ENCODE results near the gene DGCR2.

DGCR2 gene

GRCh38 chr22:18994056-18994455 is 128.2 kb downstream of the DGCR2 start:
- TF ChIP-seq TCF12 (IDR thresholded peaks at IDR 0.05; ENCODE audit: low read depth): no peak
- TF ChIP-seq, protein P1, sequence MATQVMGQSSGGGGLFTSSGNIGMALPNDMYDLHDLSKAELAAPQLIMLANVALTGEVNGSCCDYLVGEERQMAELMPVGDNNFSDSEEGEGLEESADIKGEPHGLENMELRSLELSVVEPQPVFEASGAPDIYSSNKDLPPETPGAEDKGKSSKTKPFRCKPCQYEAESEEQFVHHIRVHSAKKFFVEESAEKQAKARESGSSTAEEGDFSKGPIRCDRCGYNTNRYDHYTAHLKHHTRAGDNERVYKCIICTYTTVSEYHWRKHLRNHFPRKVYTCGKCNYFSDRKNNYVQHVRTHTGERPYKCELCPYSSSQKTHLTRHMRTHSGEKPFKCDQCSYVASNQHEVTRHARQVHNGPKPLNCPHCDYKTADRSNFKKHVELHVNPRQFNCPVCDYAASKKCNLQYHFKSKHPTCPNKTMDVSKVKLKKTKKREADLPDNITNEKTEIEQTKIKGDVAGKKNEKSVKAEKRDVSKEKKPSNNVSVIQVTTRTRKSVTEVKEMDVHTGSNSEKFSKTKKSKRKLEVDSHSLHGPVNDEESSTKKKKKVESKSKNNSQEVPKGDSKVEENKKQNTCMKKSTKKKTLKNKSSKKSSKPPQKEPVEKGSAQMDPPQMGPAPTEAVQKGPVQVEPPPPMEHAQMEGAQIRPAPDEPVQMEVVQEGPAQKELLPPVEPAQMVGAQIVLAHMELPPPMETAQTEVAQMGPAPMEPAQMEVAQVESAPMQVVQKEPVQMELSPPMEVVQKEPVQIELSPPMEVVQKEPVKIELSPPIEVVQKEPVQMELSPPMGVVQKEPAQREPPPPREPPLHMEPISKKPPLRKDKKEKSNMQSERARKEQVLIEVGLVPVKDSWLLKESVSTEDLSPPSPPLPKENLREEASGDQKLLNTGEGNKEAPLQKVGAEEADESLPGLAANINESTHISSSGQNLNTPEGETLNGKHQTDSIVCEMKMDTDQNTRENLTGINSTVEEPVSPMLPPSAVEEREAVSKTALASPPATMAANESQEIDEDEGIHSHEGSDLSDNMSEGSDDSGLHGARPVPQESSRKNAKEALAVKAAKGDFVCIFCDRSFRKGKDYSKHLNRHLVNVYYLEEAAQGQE (IDR thresholded peaks at IDR 0.05; ENCODE audit: low read depth): no peak
- TF ChIP-seq FOXM1 (IDR thresholded peaks at IDR 0.05; ENCODE audit: borderline replicate concordance, low read depth): no peak
- no peak for TF ChIP-seq RAD21 (IDR thresholded peaks at IDR 0.05; ENCODE audit: low read depth)
- TF ChIP-seq YY1 (IDR thresholded peaks at IDR 0.05; ENCODE audit: low read depth): no peak
- no peak for TF ChIP-seq CEBPB (IDR thresholded peaks at IDR 0.05)
- TF ChIP-seq EGR1 (IDR thresholded peaks at IDR 0.05): no peak
- TF ChIP-seq, protein P2, sequence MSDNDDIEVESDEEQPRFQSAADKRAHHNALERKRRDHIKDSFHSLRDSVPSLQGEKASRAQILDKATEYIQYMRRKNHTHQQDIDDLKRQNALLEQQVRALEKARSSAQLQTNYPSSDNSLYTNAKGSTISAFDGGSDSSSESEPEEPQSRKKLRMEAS (IDR thresholded peaks at IDR 0.05): no peak
- TF ChIP-seq ZBTB7A (IDR thresholded peaks at IDR 0.05; ENCODE audit: low read depth): no peak
- no peak for TF ChIP-seq TAF1 (IDR thresholded peaks at IDR 0.05; ENCODE audit: low read depth)
- no peak for TF ChIP-seq TEAD4 (IDR thresholded peaks at IDR 0.05)
- TF ChIP-seq NFIC (IDR thresholded peaks at IDR 0.05): no peak
- TF ChIP-seq EP300 (IDR thresholded peaks at IDR 0.05; ENCODE audit: borderline replicate concordance): no peak

- TF ChIP-seq EP300 (IDR thresholded peaks at IDR 0.05; ENCODE audit: borderline replicate concordance) (no peak), USF1 (IDR thresholded peaks at IDR 0.05) (no peak), CEBPB (IDR thresholded peaks at IDR 0.05) (no peak), EGR1 (IDR thresholded peaks at IDR 0.05) (no peak), TCF12 (IDR thresholded peaks at IDR 0.05; ENCODE audit: low read depth) (no peak), ZBTB7A (IDR thresholded peaks at IDR 0.05; ENCODE audit: low read depth) (no peak), NFIC (IDR thresholded peaks at IDR 0.05) (no peak), TAF1 (IDR thresholded peaks at IDR 0.05; ENCODE audit: low read depth) (no peak), FOXM1 (IDR thresholded peaks at IDR 0.05; ENCODE audit: borderline replicate concordance, low read depth) (no peak), CREB1 (IDR thresholded peaks at IDR 0.05; ENCODE audit: low read depth) (no peak), YY1 (IDR thresholded peaks at IDR 0.05; ENCODE audit: low read depth) (no peak)
- TF ChIP-seq, protein P2 (IDR thresholded peaks at IDR 0.05): no peak
Observed at GRCh38 chr22:18992543-18993198, 129.5 kb downstream of the DGCR2 start.

GRCh38 chr22:18991821-18992442 is 130.3 kb downstream of the DGCR2 start:
- TF ChIP-seq, protein P1 (IDR thresholded peaks at IDR 0.05; ENCODE audit: low read depth): no peak
- TF ChIP-seq FOXM1 (IDR thresholded peaks at IDR 0.05; ENCODE audit: borderline replicate concordance, low read depth) (no peak), TEAD4 (IDR thresholded peaks at IDR 0.05) (no peak), TCF12 (IDR thresholded peaks at IDR 0.05; ENCODE audit: low read depth) (no peak), EP300 (IDR thresholded peaks at IDR 0.05; ENCODE audit: borderline replicate concordance) (no peak), NFIC (IDR thresholded peaks at IDR 0.05) (no peak), TAF1 (IDR thresholded peaks at IDR 0.05; ENCODE audit: low read depth) (no peak), ZBTB7A (IDR thresholded peaks at IDR 0.05; ENCODE audit: low read depth) (no peak), CEBPB (IDR thresholded peaks at IDR 0.05) (no peak), RAD21 (IDR thresholded peaks at IDR 0.05; ENCODE audit: low read depth) (no peak), YY1 (IDR thresholded peaks at IDR 0.05; ENCODE audit: low read depth) (no peak), USF1 (IDR thresholded peaks at IDR 0.05) (no peak), CREB1 (IDR thresholded peaks at IDR 0.05; ENCODE audit: low read depth) (no peak), EGR1 (IDR thresholded peaks at IDR 0.05) (no peak)
- TF ChIP-seq, protein P2 (IDR thresholded peaks at IDR 0.05): no peak

- TF ChIP-seq TEAD4 (IDR thresholded peaks at IDR 0.05): no peak
- no peak for TF ChIP-seq RAD21 (IDR thresholded peaks at IDR 0.05; ENCODE audit: low read depth)
- no peak for TF ChIP-seq TCF12 (IDR thresholded peaks at IDR 0.05; ENCODE audit: low read depth)
- no peak for TF ChIP-seq USF1 (IDR thresholded peaks at IDR 0.05)
- TF ChIP-seq, protein P1 (IDR thresholded peaks at IDR 0.05; ENCODE audit: low read depth): no peak
- TF ChIP-seq TAF1 (IDR thresholded peaks at IDR 0.05; ENCODE audit: low read depth): no peak
- no peak for TF ChIP-seq CEBPB (IDR thresholded peaks at IDR 0.05)
- no peak for TF ChIP-seq NFIC (IDR thresholded peaks at IDR 0.05)
- no peak for TF ChIP-seq ZBTB7A (IDR thresholded peaks at IDR 0.05; ENCODE audit: low read depth)
- TF ChIP-seq YY1 (IDR thresholded peaks at IDR 0.05; ENCODE audit: low read depth): no peak
- TF ChIP-seq EP300 (IDR thresholded peaks at IDR 0.05; ENCODE audit: borderline replicate concordance): no peak
Observed at GRCh38 chr22:18991138-18991432, 131.1 kb downstream of the DGCR2 start.
